Neural cell (in vitro differentiated cells): ENCODE data around the gene RIBC2. TPM values are rescaled to one million over a fixed set of nuclear protein-coding genes. Genes with fewer than 3 reads are reported as not detected.

ENCODE experiments used
- H2AFZ ChIP-seq: fragments of 200-600, 300-800 bp; sonication (generic), shearing (Covaris generic); 2 replicates; pipeline ENCODE4 v1.6.0; 2014; ENCODE audit warnings: low read depth, mild to moderate bottlenecking, antibody characterized with exemption, low read length, moderate library complexity
- H3F3A ChIP-seq: fragments of 200-600 bp; shearing (Covaris generic); 2 replicates; pipeline ENCODE4 v1.6.1; 2016; ENCODE audit warnings: mild to moderate bottlenecking, moderate library complexity, mixed read lengths, antibody characterized with exemption, low read length; ENCODE audit not compliant: insufficient read depth, poor library complexity, severe bottlenecking
- H3K27ac ChIP-seq: fragments of 200-600, 300-800 bp; sonication (generic), shearing (Covaris generic); 2 replicates; pipeline ENCODE4 v1.5.1; 2014; ENCODE audit warnings: mild to moderate bottlenecking, low read length, moderate library complexity
- H3K27me3 ChIP-seq: fragments of 300-800, 200-600 bp; sonication (generic), shearing (Covaris generic); 2 replicates; pipeline ENCODE4 v1.6.0; 2014; ENCODE audit warnings: mild to moderate bottlenecking, low read depth, low read length, moderate library complexity; ENCODE audit not compliant: insufficient read depth
- H3K36me3 ChIP-seq: fragments of 300-800, 200-600 bp; sonication (generic), shearing (Covaris generic); 2 replicates; pipeline ENCODE4 v1.5.1; 2014; ENCODE audit warnings: mild to moderate bottlenecking, antibody characterized with exemption, low read length, moderate library complexity; ENCODE audit not compliant: insufficient read depth
- H3K4me2 ChIP-seq: fragments of 300-800, 200-600 bp; sonication (generic), shearing (Covaris generic); 2 replicates; pipeline ENCODE4 v1.6.0; 2014; ENCODE audit warnings: mild to moderate bottlenecking, low read length
- H3K4me3 ChIP-seq: fragments of 300-800, 200-600 bp; sonication (generic), shearing (Covaris generic); 2 replicates; pipeline ENCODE4 v1.5.1; 2014; ENCODE audit warnings: mild to moderate bottlenecking, low read length, moderate library complexity
- H3K79me2 ChIP-seq: fragments of 200-600 bp; shearing (Covaris generic); replicated peaks from 2 replicates; pipeline ENCODE4 v1.6.0; 2014; ENCODE audit warnings: mild to moderate bottlenecking, low read length, moderate library complexity; ENCODE audit not compliant: insufficient read depth
- H3K9ac ChIP-seq: fragments of 300-800, 200-600 bp; sonication (generic), shearing (Covaris generic); 2 replicates; pipeline ENCODE4 v1.6.1; 2016; ENCODE audit warnings: mild to moderate bottlenecking, low read length, mixed read lengths
- H3K9me2 ChIP-seq: fragments of 200-600 bp; shearing (Covaris generic); 2 replicates; pipeline ENCODE4 v1.6.1; 2016; ENCODE audit warnings: mild to moderate bottlenecking, low read length, mixed read lengths; ENCODE audit not compliant: insufficient read depth
- H3K9me3 ChIP-seq: fragments of 200-600, 300-800 bp; sonication (generic), shearing (Covaris generic); 2 replicates; pipeline ENCODE4 v1.6.1; 2016; ENCODE audit warnings: mild to moderate bottlenecking, mixed run types, low read length, moderate library complexity, mixed read lengths
- H4K20me1 ChIP-seq: fragments of 200-600 bp; shearing (Covaris generic); 2 replicates; pipeline ENCODE4 v1.6.1; 2016; ENCODE audit warnings: mild to moderate bottlenecking, mixed run types; ENCODE audit not compliant: insufficient read depth
- CTCF ChIP-seq: fragments of 450-650 bp; IDR thresholded peaks from 2 replicates; pipeline ENCODE4 v1.5.1; 2014; ENCODE audit warnings: antibody characterized with exemption, mild to moderate bottlenecking, moderate library complexity; ENCODE audit not compliant: poor library complexity, severe bottlenecking
- EP300 ChIP-seq: fragments of 450-650 bp; conservative IDR thresholded peaks from 2 replicates; pipeline ENCODE4 v1.6.1; 2014; ENCODE audit warnings: antibody characterized with exemption, mild to moderate bottlenecking, moderate library complexity; ENCODE audit not compliant: poor library complexity, severe bottlenecking
- EZH2 ChIP-seq: fragments of 200-600, 300-800 bp; shearing (Covaris generic), sonication (generic); IDR thresholded peaks from 2 replicates; pipeline ENCODE4 v1.6.1; 2014; ENCODE audit warnings: antibody characterized with exemption, low read length, borderline replicate concordance, mild to moderate bottlenecking; ENCODE audit not compliant: insufficient read depth, poor library complexity, severe bottlenecking
- MXI1 ChIP-seq: fragments of 450-650 bp; conservative IDR thresholded peaks from 2 replicates; pipeline ENCODE4 v1.6.1; 2014; ENCODE audit warnings: antibody characterized with exemption, mild to moderate bottlenecking; ENCODE audit not compliant: poor library complexity, severe bottlenecking
- POLR2AphosphoS5 ChIP-seq: IDR thresholded peaks from 2 replicates; pipeline ENCODE4 v1.6.1; 2012
- RAD21 ChIP-seq: fragments of 450-650 bp; conservative IDR thresholded peaks from 2 replicates; pipeline ENCODE4 v1.6.1; 2014; ENCODE audit warnings: antibody characterized with exemption, mild to moderate bottlenecking, moderate library complexity
- REST ChIP-seq: IDR thresholded peaks from 2 replicates; pipeline ENCODE4 v1.6.1; 2012; ENCODE audit warnings: borderline replicate concordance
- SMC3 ChIP-seq: fragments of 450-650 bp; conservative IDR thresholded peaks from 2 replicates; pipeline ENCODE4 v1.6.1; 2014; ENCODE audit warnings: antibody characterized with exemption, mild to moderate bottlenecking, moderate library complexity; ENCODE audit not compliant: poor library complexity
- TAF1 ChIP-seq: IDR thresholded peaks from 2 replicates; pipeline ENCODE4 v1.6.1; 2012; ENCODE audit warnings: low read depth
- polyA plus RNA-seq: library from polyadenylated mRNA; depleted of rRNA; stranded (reverse); fragments of >200 nt; gene quantifications from 2 replicates; pipeline ENCODE4 v1.2.3, GENCODE V29; 2014

RIBC2 gene
- polyA plus RNA-seq, 1 donor from 2014 or later, result not detected

GRCh38 chr22:45397806-45398205, 15.7 kb upstream of the RIBC2 start:
- H3K79me2 ChIP-seq, result no peaks in the 10 kb centered on the region
- no peak overlapping the region for H3K4me3 ChIP-seq
- H3K9me2 ChIP-seq, result no peaks in the 10 kb centered on the region
- no peaks in the 10 kb centered on the region for H3F3A ChIP-seq
- no peak for TF ChIP-seq REST
- TF ChIP-seq POLR2AphosphoS5, result no peak
- TF ChIP-seq TAF1, result no peak
- no peak for TF ChIP-seq EP300
- no peak for TF ChIP-seq MXI1
- no peak for TF ChIP-seq EZH2
- no peak for TF ChIP-seq CTCF
- TF ChIP-seq RAD21, result no peak
- TF ChIP-seq SMC3, result no peak
- H4K20me1 ChIP-seq, result no peaks in the 10 kb centered on the region
- H3K4me2 ChIP-seq, result no peak overlapping the region
- H3K36me3 ChIP-seq, result no peaks in the 10 kb centered on the region
- H2AFZ ChIP-seq, result no peak overlapping the region
- no peak overlapping the region for H3K9ac ChIP-seq
- H3K27me3 ChIP-seq, result no peaks in the 10 kb centered on the region
- H3K9me3 ChIP-seq, result no peaks in the 10 kb centered on the region
- no peak overlapping the region for H3K27ac ChIP-seq

GRCh38 chr22:45398214-45398613, 15.3 kb upstream of the RIBC2 start:
- H2AFZ ChIP-seq, result no peak overlapping the region
- H3K9me2 ChIP-seq, result no peaks in the 10 kb centered on the region
- no peaks in the 10 kb centered on the region for H3F3A ChIP-seq
- H4K20me1 ChIP-seq, result no peaks in the 10 kb centered on the region
- no peaks in the 10 kb centered on the region for H3K36me3 ChIP-seq
- no peak overlapping the region for H3K4me3 ChIP-seq
- TF ChIP-seq EZH2, result no peak
- no peak for TF ChIP-seq EP300
- no peak for TF ChIP-seq MXI1
- TF ChIP-seq POLR2AphosphoS5, result no peak
- TF ChIP-seq CTCF, result no peak
- no peak for TF ChIP-seq SMC3
- no peak for TF ChIP-seq TAF1
- TF ChIP-seq REST, result no peak
- no peak for TF ChIP-seq RAD21
- H3K9ac ChIP-seq, result no peak overlapping the region
- no peak overlapping the region for H3K4me2 ChIP-seq
- H3K9me3 ChIP-seq, result no peaks in the 10 kb centered on the region
- no peak overlapping the region for H3K27ac ChIP-seq
- H3K27me3 ChIP-seq, result no peaks in the 10 kb centered on the region
- H3K79me2 ChIP-seq, result no peaks in the 10 kb centered on the region
